HFFc6 (cell line): ENCODE results near the gene WNK2. TPM values are rescaled to one million over a fixed set of nuclear protein-coding genes. Genes with fewer than 3 reads are reported as not detected.

Experiments used
- DNase-seq: peaks from one replicate; pipeline ENCODE4 v3.0.0-alpha.2; 2018
- H3K27ac Mint-ChIP-seq: 2 replicates; pipeline ENCODE4 v1.8.0; 2020; ENCODE audit warnings: mild to moderate bottlenecking, mixed read lengths
- H3K27me3 Mint-ChIP-seq: 2 replicates; pipeline ENCODE4 v1.8.0; 2021; ENCODE audit warnings: mild to moderate bottlenecking, moderate library complexity, mixed read lengths; ENCODE audit not compliant: insufficient read depth
- H3K36me3 Mint-ChIP-seq: 2 replicates; pipeline ENCODE4 v1.8.0; 2021; ENCODE audit warnings: low read depth, mixed read lengths
- H3K4me1 Mint-ChIP-seq: 2 replicates; pipeline ENCODE4 v1.8.0; 2020; ENCODE audit warnings: low read depth, mixed read lengths
- H3K4me3 Mint-ChIP-seq: 2 replicates; pipeline ENCODE4 v1.8.0; 2020; ENCODE audit warnings: mild to moderate bottlenecking, moderate library complexity, mixed read lengths
- H3K9me3 Mint-ChIP-seq: 2 replicates; pipeline ENCODE4 v1.8.0; 2020; ENCODE audit warnings: mild to moderate bottlenecking, mixed read lengths
- CTCF ChIP-seq: fragments of 200-600 bp; sonication (generic); IDR thresholded peaks from 2 replicates; pipeline ENCODE4 v1.5.0; 2021; ENCODE audit warnings: antibody characterized with exemption, mild to moderate bottlenecking
- total RNA-seq, 6 experiments: library from RNA; stranded (reverse); fragmentation: NEBNext Ultra II Directional; extraction: Animal tissue kit (Norgen Biotek cat#: 25700); gene quantifications; 2 replicates in 1 of 6; 3 replicates in 5 of 6; pipeline ENCODE4 v1.2.3, GENCODE V29; 2021

The WNK2 gene
- total RNA-seq, 6 experiments from 2014 or later, result not detected

DNA sequence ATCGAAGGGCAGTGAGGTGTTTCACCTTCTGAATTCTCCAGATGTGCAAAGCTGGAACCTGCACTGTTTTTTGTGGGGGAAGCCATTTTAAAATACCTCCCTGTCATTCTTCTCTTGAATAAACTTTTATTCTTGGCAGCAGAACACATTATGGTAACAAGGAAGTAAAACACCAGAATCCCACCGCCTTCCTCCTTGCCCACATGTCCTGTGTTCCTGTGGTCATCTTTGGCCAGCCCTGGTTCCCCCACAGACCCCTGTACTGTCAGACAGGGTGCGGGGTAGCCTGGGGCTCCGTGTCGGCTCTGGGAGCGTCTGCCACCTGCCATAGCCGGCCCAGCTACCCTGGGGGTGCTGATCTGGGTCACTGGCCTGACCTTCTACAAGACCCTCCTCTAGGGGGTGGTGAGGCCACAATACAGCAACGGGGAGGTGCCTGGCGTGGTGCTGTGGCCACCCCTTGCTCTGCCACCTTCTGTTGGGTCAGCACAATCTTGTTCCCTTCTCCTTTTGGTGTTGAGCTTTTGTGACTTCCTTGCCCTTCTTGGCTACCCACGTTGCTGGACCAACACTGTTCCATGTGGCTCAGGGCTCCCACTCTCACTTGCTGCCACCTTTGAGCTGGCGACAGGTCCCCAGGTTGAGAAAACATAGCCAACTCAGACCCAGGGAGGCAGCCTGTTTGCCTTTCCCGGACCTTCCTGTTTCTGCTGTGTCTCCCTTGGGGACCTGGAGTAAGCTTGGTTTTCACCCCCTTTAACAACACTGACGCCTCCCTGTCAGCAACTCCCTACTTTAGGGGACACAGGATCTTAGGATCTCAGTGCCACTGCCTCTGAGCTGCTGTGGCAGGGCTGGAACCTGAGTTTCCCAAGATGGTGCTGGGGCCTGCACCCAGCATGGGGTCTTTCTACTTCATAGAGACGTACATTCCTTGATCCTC, 4.8 kb downstream of the WNK2 start:
- H3K27ac Mint-ChIP-seq, result no peak overlapping the region
- TF ChIP-seq CTCF, result no peak
- no peak for DNase-seq
- no peaks in the 10 kb centered on the region for H3K4me1 Mint-ChIP-seq
- H3K27me3 Mint-ChIP-seq, result peaks cover 24% of the 10 kb centered on the region
- no peaks in the 10 kb centered on the region for H3K9me3 Mint-ChIP-seq
- no peak overlapping the region for H3K4me3 Mint-ChIP-seq
- no peaks in the 10 kb centered on the region for H3K36me3 Mint-ChIP-seq

- no peaks in the 10 kb centered on the region for H3K9me3 Mint-ChIP-seq
- H3K27me3 Mint-ChIP-seq, result peaks cover 24% of the 10 kb centered on the region
- H3K4me3 Mint-ChIP-seq, result no peak overlapping the region
- no peak for TF ChIP-seq CTCF
- H3K4me1 Mint-ChIP-seq, result no peaks in the 10 kb centered on the region
- H3K36me3 Mint-ChIP-seq, result no peaks in the 10 kb centered on the region
- DNase-seq, result no peak
- H3K27ac Mint-ChIP-seq, result no peak overlapping the region
These were observed 5.6 kb downstream of the WNK2 start for GRCh38 chr9:93189369-93190132.

GRCh38 chr9:93190133-93190525, 6.2 kb downstream of the WNK2 start:
- Mint-ChIP-seq H3K36me3 (no peaks in the 10 kb centered on the region), H3K9me3 (no peaks in the 10 kb centered on the region), H3K27ac (no peak overlapping the region), H3K27me3 (peaks cover 30% of the 10 kb centered on the region), H3K4me1 (no peaks in the 10 kb centered on the region), H3K4me3 (no peak overlapping the region)
- no peak for DNase-seq
- TF ChIP-seq CTCF, result no peak

DNA sequence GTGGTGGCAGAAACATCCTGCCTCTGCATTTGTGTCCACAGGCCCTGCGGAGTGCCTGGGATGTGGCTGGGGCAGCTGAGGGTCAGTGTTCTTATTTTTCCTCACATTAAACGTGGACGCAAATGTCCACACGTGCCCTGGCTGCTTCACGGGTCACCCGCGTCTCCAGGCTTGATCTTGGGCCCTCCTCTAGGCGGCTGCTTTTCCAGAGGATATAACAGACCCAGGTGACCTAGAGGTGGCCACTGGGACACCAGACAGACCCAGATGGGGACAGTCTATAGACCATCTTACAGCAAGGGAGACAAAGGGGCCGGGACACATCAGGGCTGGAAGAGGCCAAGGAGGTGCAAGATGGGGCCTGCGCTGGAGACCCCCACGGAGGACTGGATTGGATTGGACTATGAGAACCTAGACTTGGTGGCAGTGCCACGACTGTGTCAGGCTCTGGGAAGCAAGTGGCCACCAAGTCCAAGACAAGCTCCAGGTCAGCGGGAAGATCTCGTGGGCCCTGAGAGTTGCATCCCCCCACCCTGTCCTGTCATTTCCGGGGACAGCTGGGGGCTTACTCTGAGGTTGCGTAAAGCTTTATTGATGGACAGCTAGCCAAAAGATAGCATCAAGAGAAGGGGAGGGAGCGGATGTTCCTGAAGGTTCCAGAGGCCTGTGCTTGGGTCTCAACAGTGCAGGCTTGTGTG, 6.9 kb downstream of the WNK2 start:
- Mint-ChIP-seq H3K27ac (no peak overlapping the region), H3K36me3 (no peaks in the 10 kb centered on the region), H3K27me3 (peaks cover 30% of the 10 kb centered on the region), H3K4me3 (no peak overlapping the region), H3K4me1 (no peaks in the 10 kb centered on the region), H3K9me3 (no peaks in the 10 kb centered on the region)
- no peak for TF ChIP-seq CTCF
- no peak for DNase-seq

- no peak for TF ChIP-seq CTCF
- DNase-seq, result no peak
- Mint-ChIP-seq H3K4me3 (no peak overlapping the region), H3K9me3 (no peaks in the 10 kb centered on the region; the same call in 1 of the 2 replicates), H3K27me3 (peaks cover 35% of the 10 kb centered on the region), H3K4me1 (no peaks in the 10 kb centered on the region), H3K36me3 (no peaks in the 10 kb centered on the region), H3K27ac (no peak overlapping the region)
These were observed 7.4 kb downstream of the WNK2 start for GRCh38 chr9:93191354-93191660.
